Left cardiac atrium (tissue), 4 donors: ENCODE results near the gene ADAM19. TPM values are rescaled to one million over a fixed set of nuclear protein-coding genes. Genes with fewer than 3 reads are reported as not detected.
A peak's percentile ranks its signal among the peaks of the same experiment; 100 is the strongest.

Experiments used
- ATAC-seq, 2 donors: fragments of 200-7000 bp; cut with Tn5 transposase; one replicate each; pipeline ENCODE4 v1.9.1; 2020; ENCODE audit warnings: mild to moderate bottlenecking in 2 of 2, moderate library complexity in 2 of 2
- DNase-seq: peaks from one replicate; pipeline ENCODE4 v3.0.0-alpha.2; 2020
- intact Hi-C, 2 donors: fragments of 100-400 bp; cut with DNase I; formaldehyde crosslinking; loops; one replicate each; pipeline versions ENCODE4 v1.14.1 to v1.15.1; 2022 to 2023
- total RNA-seq, 2 donors: library from RNA; stranded (reverse); fragmentation: NEBNext Ultra II Directional; extraction: Animal tissue kit (Norgen Biotek cat#: 25700); gene quantifications; one replicate each; pipeline ENCODE4 v1.2.1, GENCODE V29; 2021
- donor health status: DM: no; HTN: yes; CAD: no.
- donor health status: DM: no; HTN: yes; CAD: no; lungs with severe emphysema.
- donor health status: DM: yes; HTN: yes; CAD: no.
- donor health status: Dilated cardiomyopathy.

Gene ADAM19
- total RNA-seq, 2 donors from 2014 or later: 19.0 to 57.5 TPM

- intact Hi-C loops: no loop called here
- DNase-seq (no peak), ATAC-seq (no peak)
Measured at GRCh38 chr5:157597277-157597676, 21.7 kb upstream of the ADAM19 start.

- ATAC-seq (peak in 1 of 2 donors; percentile 53), DNase-seq (no peak)
- intact Hi-C loops: no loop called here
Measured at GRCh38 chr5:157596487-157596886, 20.9 kb upstream of the ADAM19 start.

- ATAC-seq (no peak), DNase-seq (no peak)
- intact Hi-C loops: no loop called here
Measured at GRCh38 chr5:157594675-157595459, 19.3 kb upstream of the ADAM19 start.

GRCh38 chr5:157594257-157594656 lies 18.7 kb upstream of the ADAM19 start:
- DNase-seq: no peak
- intact Hi-C loops: no loop called here
- ATAC-seq: no peak

- intact Hi-C loops: no loop called here
- no peak for ATAC-seq
- no peak for DNase-seq
Measured at GRCh38 chr5:157593052-157593757, 17.6 kb upstream of the ADAM19 start.

- intact Hi-C loops: no loop called here
- DNase-seq: no peak
- peak in 1 of 2 donors; percentile 25 for ATAC-seq
Measured at GRCh38 chr5:157592594-157592993, 17.0 kb upstream of the ADAM19 start.

- DNase-seq (no peak), ATAC-seq (no peak)
- intact Hi-C loops: no loop called here
Measured at GRCh38 chr5:157590478-157590877, 14.9 kb upstream of the ADAM19 start.

- ATAC-seq (no peak), DNase-seq (no peak)
- intact Hi-C loops: no loop called here
Measured at GRCh38 chr5:157584628-157585027, 9.1 kb upstream of the ADAM19 start.

- DNase-seq: no peak
- ATAC-seq: peak; percentile 37 to 61
- intact Hi-C loops: no loop called here
Measured at GRCh38 chr5:157582731-157583620, 7.4 kb upstream of the ADAM19 start.

- DNase-seq (no peak), ATAC-seq (no peak)
- intact Hi-C loops: no loop called here
Measured at GRCh38 chr5:157581901-157582300, 6.3 kb upstream of the ADAM19 start.

- DNase-seq: no peak
- intact Hi-C loops: loop anchor here (5.0 to 10.0 kb wide), 2 partner anchors 53 to 66 kb away; no protein-coding TSS in a partner anchor
- ATAC-seq: no peak
Measured at GRCh38 chr5:157578079-157578780, 2.7 kb upstream of the ADAM19 start.

- no peak for ATAC-seq
- intact Hi-C loops: loop anchor here (5.0 to 10.0 kb wide), 2 partner anchors 52 to 64 kb away; no protein-coding TSS in a partner anchor
Measured at GRCh38 chr5:157576678-157577077, 1.1 kb upstream of the ADAM19 start.

GRCh38 chr5:157574456-157575380 lies 857 bp downstream of the ADAM19 start:
- intact Hi-C loops: loop anchor here (5.0 to 10.0 kb wide), 3 partner anchors 50 to 62 kb away; no protein-coding TSS in a partner anchor
- DNase-seq (peak; percentile 55), ATAC-seq (peak; percentile 50 to 52)

More at GRCh38 chr5:157576678-157577077, 1.1 kb upstream of the ADAM19 start:
- DNase-seq: no peak

- DNase-seq: peak; percentile 45
- intact Hi-C loops: loop anchor here (5.0 to 10.0 kb wide), 2 partner anchors 47 to 49 kb away; no protein-coding TSS in a partner anchor
- ATAC-seq: peak; percentile 31 to 50
Measured at GRCh38 chr5:157571357-157571827, 4.2 kb downstream of the ADAM19 start.

GRCh38 chr5:157570531-157571200 lies 4.9 kb downstream of the ADAM19 start:
- ATAC-seq: no peak
- no peak for DNase-seq
- intact Hi-C loops: loop anchor here (5.0 to 10.0 kb wide), 2 partner anchors 46 to 48 kb away; no protein-coding TSS in a partner anchor

GRCh38 chr5:157568720-157569119 lies 6.9 kb downstream of the ADAM19 start:
- no peak for ATAC-seq
- intact Hi-C loops: no loop called here
- DNase-seq: no peak

- DNase-seq (no peak), ATAC-seq (no peak)
- intact Hi-C loops: no loop called here
Measured at GRCh38 chr5:157568222-157568621, 7.4 kb downstream of the ADAM19 start.
